ENCODE data around the gene ZNF260. TPM values are rescaled to one million over a fixed set of nuclear protein-coding genes. Genes with fewer than 3 reads are reported as not detected.

Gene ZNF260
- total and polyA plus RNA-seq, 2 of the 13 experiments (the other 11 are each of a cell fraction or from before 2014, with no cell fraction given) = 2.8 to 10.5 TPM

GRCh38 chr19:36573020-36573894 lies 45.2 kb upstream of the ZNF260 start, which contains the start of gene ZNF529 (continued):
- TF ChIP-seq, protein P1, sequence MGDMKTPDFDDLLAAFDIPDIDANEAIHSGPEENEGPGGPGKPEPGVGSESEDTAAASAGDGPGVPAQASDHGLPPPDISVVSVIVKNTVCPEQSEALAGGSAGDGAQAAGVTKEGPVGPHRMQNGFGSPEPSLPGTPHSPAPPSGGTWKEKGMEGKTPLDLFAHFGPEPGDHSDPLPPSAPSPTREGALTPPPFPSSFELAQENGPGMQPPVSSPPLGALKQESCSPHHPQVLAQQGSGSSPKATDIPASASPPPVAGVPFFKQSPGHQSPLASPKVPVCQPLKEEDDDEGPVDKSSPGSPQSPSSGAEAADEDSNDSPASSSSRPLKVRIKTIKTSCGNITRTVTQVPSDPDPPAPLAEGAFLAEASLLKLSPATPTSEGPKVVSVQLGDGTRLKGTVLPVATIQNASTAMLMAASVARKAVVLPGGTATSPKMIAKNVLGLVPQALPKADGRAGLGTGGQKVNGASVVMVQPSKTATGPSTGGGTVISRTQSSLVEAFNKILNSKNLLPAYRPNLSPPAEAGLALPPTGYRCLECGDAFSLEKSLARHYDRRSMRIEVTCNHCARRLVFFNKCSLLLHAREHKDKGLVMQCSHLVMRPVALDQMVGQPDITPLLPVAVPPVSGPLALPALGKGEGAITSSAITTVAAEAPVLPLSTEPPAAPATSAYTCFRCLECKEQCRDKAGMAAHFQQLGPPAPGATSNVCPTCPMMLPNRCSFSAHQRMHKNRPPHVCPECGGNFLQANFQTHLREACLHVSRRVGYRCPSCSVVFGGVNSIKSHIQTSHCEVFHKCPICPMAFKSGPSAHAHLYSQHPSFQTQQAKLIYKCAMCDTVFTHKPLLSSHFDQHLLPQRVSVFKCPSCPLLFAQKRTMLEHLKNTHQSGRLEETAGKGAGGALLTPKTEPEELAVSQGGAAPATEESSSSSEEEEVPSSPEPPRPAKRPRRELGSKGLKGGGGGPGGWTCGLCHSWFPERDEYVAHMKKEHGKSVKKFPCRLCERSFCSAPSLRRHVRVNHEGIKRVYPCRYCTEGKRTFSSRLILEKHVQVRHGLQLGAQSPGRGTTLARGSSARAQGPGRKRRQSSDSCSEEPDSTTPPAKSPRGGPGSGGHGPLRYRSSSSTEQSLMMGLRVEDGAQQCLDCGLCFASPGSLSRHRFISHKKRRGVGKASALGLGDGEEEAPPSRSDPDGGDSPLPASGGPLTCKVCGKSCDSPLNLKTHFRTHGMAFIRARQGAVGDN (CRISPR knock-in tag; IDR thresholded peaks at IDR 0.05) = peak; percentile 94
- TF ChIP-seq SSRP1 (CRISPR knock-in tag; IDR thresholded peaks at IDR 0.05) = no peak
- TF ChIP-seq YEATS2 (CRISPR knock-in tag; IDR thresholded peaks at IDR 0.05; ENCODE audit: borderline replicate concordance) = peak; percentile 92
- TF ChIP-seq, protein P2, sequence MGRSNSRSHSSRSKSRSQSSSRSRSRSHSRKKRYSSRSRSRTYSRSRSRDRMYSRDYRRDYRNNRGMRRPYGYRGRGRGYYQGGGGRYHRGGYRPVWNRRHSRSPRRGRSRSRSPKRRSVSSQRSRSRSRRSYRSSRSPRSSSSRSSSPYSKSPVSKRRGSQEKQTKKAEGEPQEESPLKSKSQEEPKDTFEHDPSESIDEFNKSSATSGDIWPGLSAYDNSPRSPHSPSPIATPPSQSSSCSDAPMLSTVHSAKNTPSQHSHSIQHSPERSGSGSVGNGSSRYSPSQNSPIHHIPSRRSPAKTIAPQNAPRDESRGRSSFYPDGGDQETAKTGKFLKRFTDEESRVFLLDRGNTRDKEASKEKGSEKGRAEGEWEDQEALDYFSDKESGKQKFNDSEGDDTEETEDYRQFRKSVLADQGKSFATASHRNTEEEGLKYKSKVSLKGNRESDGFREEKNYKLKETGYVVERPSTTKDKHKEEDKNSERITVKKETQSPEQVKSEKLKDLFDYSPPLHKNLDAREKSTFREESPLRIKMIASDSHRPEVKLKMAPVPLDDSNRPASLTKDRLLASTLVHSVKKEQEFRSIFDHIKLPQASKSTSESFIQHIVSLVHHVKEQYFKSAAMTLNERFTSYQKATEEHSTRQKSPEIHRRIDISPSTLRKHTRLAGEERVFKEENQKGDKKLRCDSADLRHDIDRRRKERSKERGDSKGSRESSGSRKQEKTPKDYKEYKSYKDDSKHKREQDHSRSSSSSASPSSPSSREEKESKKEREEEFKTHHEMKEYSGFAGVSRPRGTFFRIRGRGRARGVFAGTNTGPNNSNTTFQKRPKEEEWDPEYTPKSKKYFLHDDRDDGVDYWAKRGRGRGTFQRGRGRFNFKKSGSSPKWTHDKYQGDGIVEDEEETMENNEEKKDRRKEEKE (IDR thresholded peaks at IDR 0.05) = no peak
- no peak for TF ChIP-seq ZNF235 (CRISPR knock-in tag; IDR thresholded peaks at IDR 0.05; ENCODE audit: borderline replicate concordance)
- TF ChIP-seq ZNF652 (CRISPR knock-in tag; IDR thresholded peaks at IDR 0.05; ENCODE audit: borderline replicate concordance, low read depth) = 0 out of 2 replicates have a peak, but pooled peaks have one; percentile 22
- no peak for TF ChIP-seq FOXP1 (IDR thresholded peaks at IDR 0.05)
- 0 out of 2 replicates have a peak, but pooled peaks have one; percentile 7 for TF ChIP-seq FOXP1 (CRISPR knock-in tag; IDR thresholded peaks at IDR 0.05)
- TF ChIP-seq ZC3H4 (CRISPR knock-in tag; IDR thresholded peaks at IDR 0.05; ENCODE audit: borderline replicate concordance) = no peak
- TF ChIP-seq STAT6 (CRISPR knock-in tag; IDR thresholded peaks at IDR 0.05; ENCODE audit: borderline replicate concordance) = peak; percentile 35; the same call in 1 of the 2 replicates
- TF ChIP-seq, protein P3, sequence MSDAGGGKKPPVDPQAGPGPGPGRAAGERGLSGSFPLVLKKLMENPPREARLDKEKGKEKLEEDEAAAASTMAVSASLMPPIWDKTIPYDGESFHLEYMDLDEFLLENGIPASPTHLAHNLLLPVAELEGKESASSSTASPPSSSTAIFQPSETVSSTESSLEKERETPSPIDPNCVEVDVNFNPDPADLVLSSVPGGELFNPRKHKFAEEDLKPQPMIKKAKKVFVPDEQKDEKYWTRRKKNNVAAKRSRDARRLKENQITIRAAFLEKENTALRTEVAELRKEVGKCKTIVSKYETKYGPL (CRISPR knock-in tag; IDR thresholded peaks at IDR 0.05) = no peak
- peak; percentile 76; the same call in 1 of the 2 replicates for TF ChIP-seq ZNF253 (CRISPR knock-in tag; IDR thresholded peaks at IDR 0.05; ENCODE audit: borderline replicate concordance)
- TF ChIP-seq GATAD2A (CRISPR knock-in tag; IDR thresholded peaks at IDR 0.05) = no peak; the same call in 1 of the 2 replicates
- TF ChIP-seq, protein P4, sequence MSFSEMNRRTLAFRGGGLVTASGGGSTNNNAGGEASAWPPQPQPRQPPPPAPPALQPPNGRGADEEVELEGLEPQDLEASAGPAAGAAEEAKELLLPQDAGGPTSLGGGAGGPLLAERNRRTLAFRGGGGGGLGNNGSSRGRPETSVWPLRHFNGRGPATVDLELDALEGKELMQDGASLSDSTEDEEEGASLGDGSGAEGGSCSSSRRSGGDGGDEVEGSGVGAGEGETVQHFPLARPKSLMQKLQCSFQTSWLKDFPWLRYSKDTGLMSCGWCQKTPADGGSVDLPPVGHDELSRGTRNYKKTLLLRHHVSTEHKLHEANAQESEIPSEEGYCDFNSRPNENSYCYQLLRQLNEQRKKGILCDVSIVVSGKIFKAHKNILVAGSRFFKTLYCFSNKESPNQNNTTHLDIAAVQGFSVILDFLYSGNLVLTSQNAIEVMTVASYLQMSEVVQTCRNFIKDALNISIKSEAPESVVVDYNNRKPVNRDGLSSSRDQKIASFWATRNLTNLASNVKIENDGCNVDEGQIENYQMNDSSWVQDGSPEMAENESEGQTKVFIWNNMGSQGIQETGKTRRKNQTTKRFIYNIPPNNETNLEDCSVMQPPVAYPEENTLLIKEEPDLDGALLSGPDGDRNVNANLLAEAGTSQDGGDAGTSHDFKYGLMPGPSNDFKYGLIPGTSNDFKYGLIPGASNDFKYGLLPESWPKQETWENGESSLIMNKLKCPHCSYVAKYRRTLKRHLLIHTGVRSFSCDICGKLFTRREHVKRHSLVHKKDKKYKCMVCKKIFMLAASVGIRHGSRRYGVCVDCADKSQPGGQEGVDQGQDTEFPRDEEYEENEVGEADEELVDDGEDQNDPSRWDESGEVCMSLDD (CRISPR knock-in tag; IDR thresholded peaks at IDR 0.05; ENCODE audit: borderline replicate concordance) = no peak
- TF ChIP-seq MEF2D (CRISPR knock-in tag; IDR thresholded peaks at IDR 0.05) = peak; percentile 62; the same call in 1 of the 2 replicates
- TF ChIP-seq MIXL1 (CRISPR knock-in tag; IDR thresholded peaks at IDR 0.05) = peak; percentile 66; the same call in 1 of the 2 replicates

All from HepG2 (cell line).